Activated T-helper 17 cell treated with anti-CD3 and anti-CD28 coated beads, Interleukin-2, amount 50 U/mL, for 72 hours (primary cell): ENCODE results near the gene SLC16A12. TPM values are rescaled to one million over a fixed set of nuclear protein-coding genes. Genes with fewer than 3 reads are reported as not detected.
"Not testable (repeated sequence)": the region's sequence is repeated elsewhere in the genome, so short reads cannot be mapped to it uniquely, and the experiment has no call there.

ENCODE experiments used
- ATAC-seq: fragments of 150-1000 bp; cut with Tn5 transposase; replicated peaks from 2 replicates; pipeline ENCODE4 v1.10.0; 2021; ENCODE audit warnings: mild to moderate bottlenecking, moderate library complexity
- H3K27ac Mint-ChIP-seq: one replicate; pipeline ENCODE4 v1.8.0; 2022; ENCODE audit warnings: mixed read lengths
- H3K27me3 Mint-ChIP-seq: one replicate; pipeline ENCODE4 v1.8.0; 2022; ENCODE audit warnings: mixed read lengths
- H3K36me3 Mint-ChIP-seq: one replicate; pipeline ENCODE4 v1.8.0; 2022; ENCODE audit warnings: low read depth, mild to moderate bottlenecking, mixed read lengths
- H3K4me1 Mint-ChIP-seq: one replicate; pipeline ENCODE4 v1.8.0; 2022; ENCODE audit warnings: mixed read lengths
- H3K4me3 Mint-ChIP-seq: one replicate; pipeline ENCODE4 v1.8.0; 2022; ENCODE audit warnings: mild to moderate bottlenecking, mixed read lengths
- H3K9me3 Mint-ChIP-seq: one replicate; pipeline ENCODE4 v1.8.0; 2022; ENCODE audit warnings: mixed read lengths
- total RNA-seq, 2 donors: library from RNA; stranded (reverse); gene quantifications; one replicate each; pipeline ENCODE4 v1.2.3, GENCODE V29; 2022

The SLC16A12 gene
- total RNA-seq, 2 donors from 2014 or later = not detected

GRCh38 chr10:89532476-89532875, 2.9 kb downstream of the SLC16A12 start:
- Mint-ChIP-seq H3K27ac (no peak overlapping the region), H3K27me3 (peaks cover 41% of the 10 kb centered on the region), H3K36me3 (no peaks in the 10 kb centered on the region), H3K4me1 (peaks cover 5% of the 10 kb centered on the region), H3K4me3 (no peak overlapping the region), H3K9me3 (no peaks in the 10 kb centered on the region)
- no peak for ATAC-seq

- H3K4me3 Mint-ChIP-seq = no peak overlapping the region
- no peaks in the 10 kb centered on the region for H3K9me3 Mint-ChIP-seq
- no peak overlapping the region for H3K27ac Mint-ChIP-seq
- peaks cover 5% of the 10 kb centered on the region for H3K4me1 Mint-ChIP-seq
- peaks cover 41% of the 10 kb centered on the region for H3K27me3 Mint-ChIP-seq
- ATAC-seq = no peak
- H3K36me3 Mint-ChIP-seq = no peaks in the 10 kb centered on the region
These were observed 4.0 kb downstream of the SLC16A12 start for GRCh38 chr10:89531359-89531758.

- not testable (repeated sequence) for H3K4me1 Mint-ChIP-seq, ATAC-seq, H3K9me3 Mint-ChIP-seq, H3K36me3 Mint-ChIP-seq, H3K4me3 Mint-ChIP-seq, H3K27ac Mint-ChIP-seq
- peaks cover 32% of the 10 kb centered on the region for H3K27me3 Mint-ChIP-seq
These were observed 5.7 kb downstream of the SLC16A12 start for GRCh38 chr10:89529711-89530110.

GRCh38 chr10:89526358-89526757, 9.0 kb downstream of the SLC16A12 start:
- no peaks in the 10 kb centered on the region for H3K36me3 Mint-ChIP-seq
- no peak overlapping the region for H3K4me3 Mint-ChIP-seq
- no peaks in the 10 kb centered on the region for H3K9me3 Mint-ChIP-seq
- ATAC-seq = no peak
- H3K27me3 Mint-ChIP-seq = peaks cover 13% of the 10 kb centered on the region
- no peaks in the 10 kb centered on the region for H3K4me1 Mint-ChIP-seq
- no peak overlapping the region for H3K27ac Mint-ChIP-seq

GRCh38 chr10:89525556-89525955, 9.8 kb downstream of the SLC16A12 start:
- no peak overlapping the region for H3K27ac Mint-ChIP-seq
- no peak overlapping the region for H3K4me3 Mint-ChIP-seq
- ATAC-seq = no peak
- no peaks in the 10 kb centered on the region for H3K36me3 Mint-ChIP-seq
- H3K9me3 Mint-ChIP-seq = no peaks in the 10 kb centered on the region
- peaks cover 9% of the 10 kb centered on the region for H3K27me3 Mint-ChIP-seq
- H3K4me1 Mint-ChIP-seq = no peaks in the 10 kb centered on the region

- Mint-ChIP-seq H3K27me3 (peaks cover 4% of the 10 kb centered on the region), H3K4me1 (no peaks in the 10 kb centered on the region), H3K9me3 (no peaks in the 10 kb centered on the region), H3K27ac (no peak overlapping the region), H3K36me3 (no peaks in the 10 kb centered on the region), H3K4me3 (no peak overlapping the region)
- no peak for ATAC-seq
These were observed 11.1 kb downstream of the SLC16A12 start for GRCh38 chr10:89524279-89524678.

- Mint-ChIP-seq H3K4me1 (no peaks in the 10 kb centered on the region), H3K27ac (no peak overlapping the region), H3K27me3 (peaks cover 4% of the 10 kb centered on the region), H3K9me3 (no peaks in the 10 kb centered on the region), H3K36me3 (no peaks in the 10 kb centered on the region), H3K4me3 (no peak overlapping the region)
- ATAC-seq = no peak
These were observed 12.1 kb downstream of the SLC16A12 start for GRCh38 chr10:89523274-89523673.

GRCh38 chr10:89522463-89522862, 12.9 kb downstream of the SLC16A12 start:
- no peak for ATAC-seq

GRCh38 chr10:89521368-89521767, 14.0 kb downstream of the SLC16A12 start:
- H3K4me1 Mint-ChIP-seq = no peaks in the 10 kb centered on the region
- no peaks in the 10 kb centered on the region for H3K9me3 Mint-ChIP-seq
- no peaks in the 10 kb centered on the region for H3K36me3 Mint-ChIP-seq
- H3K4me3 Mint-ChIP-seq = no peak overlapping the region
- peaks cover 4% of the 10 kb centered on the region for H3K27me3 Mint-ChIP-seq
- ATAC-seq = no peak
- no peak overlapping the region for H3K27ac Mint-ChIP-seq

More at GRCh38 chr10:89522463-89522862, 12.9 kb downstream of the SLC16A12 start:
- Mint-ChIP-seq H3K27me3 (peaks cover 4% of the 10 kb centered on the region), H3K36me3 (no peaks in the 10 kb centered on the region), H3K4me1 (no peaks in the 10 kb centered on the region), H3K9me3 (no peaks in the 10 kb centered on the region), H3K27ac (no peak overlapping the region), H3K4me3 (no peak overlapping the region)

GRCh38 chr10:89520706-89521105, 14.7 kb downstream of the SLC16A12 start:
- no peak for ATAC-seq
- no peaks in the 10 kb centered on the region for H3K9me3 Mint-ChIP-seq
- H3K4me3 Mint-ChIP-seq = no peak overlapping the region
- H3K36me3 Mint-ChIP-seq = no peaks in the 10 kb centered on the region
- peaks cover 4% of the 10 kb centered on the region for H3K27me3 Mint-ChIP-seq
- H3K4me1 Mint-ChIP-seq = no peaks in the 10 kb centered on the region
- H3K27ac Mint-ChIP-seq = no peak overlapping the region

GRCh38 chr10:89518876-89519842, 16.2 kb downstream of the SLC16A12 start:
- peaks cover under 1% of the 10 kb centered on the region for H3K27me3 Mint-ChIP-seq
- no peak overlapping the region for H3K27ac Mint-ChIP-seq
- no peak overlapping the region for H3K4me3 Mint-ChIP-seq
- no peak for ATAC-seq
- no peaks in the 10 kb centered on the region for H3K9me3 Mint-ChIP-seq
- no peaks in the 10 kb centered on the region for H3K36me3 Mint-ChIP-seq
- H3K4me1 Mint-ChIP-seq = no peaks in the 10 kb centered on the region

- Mint-ChIP-seq H3K9me3 (no peaks in the 10 kb centered on the region), H3K4me3 (no peak overlapping the region), H3K36me3 (no peaks in the 10 kb centered on the region), H3K27me3 (no peaks in the 10 kb centered on the region), H3K4me1 (no peaks in the 10 kb centered on the region), H3K27ac (no peak overlapping the region)
- ATAC-seq = no peak
These were observed 17.3 kb downstream of the SLC16A12 start for GRCh38 chr10:89518108-89518507.

- H3K36me3 Mint-ChIP-seq = no peaks in the 10 kb centered on the region
- ATAC-seq = no peak
- H3K27me3 Mint-ChIP-seq = no peaks in the 10 kb centered on the region
- H3K9me3 Mint-ChIP-seq = no peaks in the 10 kb centered on the region
- no peaks in the 10 kb centered on the region for H3K4me1 Mint-ChIP-seq
- H3K27ac Mint-ChIP-seq = no peak overlapping the region
- no peak overlapping the region for H3K4me3 Mint-ChIP-seq
These were observed 19.1 kb downstream of the SLC16A12 start for GRCh38 chr10:89516149-89516832.

GRCh38 chr10:89515031-89515841, 20.2 kb downstream of the SLC16A12 start:
- no peak overlapping the region for H3K4me3 Mint-ChIP-seq
- no peaks in the 10 kb centered on the region for H3K27me3 Mint-ChIP-seq
- H3K9me3 Mint-ChIP-seq = no peaks in the 10 kb centered on the region
- H3K4me1 Mint-ChIP-seq = no peaks in the 10 kb centered on the region
- H3K27ac Mint-ChIP-seq = no peak overlapping the region
- no peak for ATAC-seq
- H3K36me3 Mint-ChIP-seq = no peaks in the 10 kb centered on the region
